ENCODE measurements around the gene TNPO2. TPM values are rescaled to one million over a fixed set of nuclear protein-coding genes. Genes with fewer than 3 reads are reported as not detected.
"Not testable (repeated sequence)": the region's sequence is repeated elsewhere in the genome, so short reads cannot be mapped to it uniquely, and the experiment has no call there.

TNPO2 gene
- total RNA-seq, 1 experiment from 2014 or later: 89.5 TPM

DNA sequence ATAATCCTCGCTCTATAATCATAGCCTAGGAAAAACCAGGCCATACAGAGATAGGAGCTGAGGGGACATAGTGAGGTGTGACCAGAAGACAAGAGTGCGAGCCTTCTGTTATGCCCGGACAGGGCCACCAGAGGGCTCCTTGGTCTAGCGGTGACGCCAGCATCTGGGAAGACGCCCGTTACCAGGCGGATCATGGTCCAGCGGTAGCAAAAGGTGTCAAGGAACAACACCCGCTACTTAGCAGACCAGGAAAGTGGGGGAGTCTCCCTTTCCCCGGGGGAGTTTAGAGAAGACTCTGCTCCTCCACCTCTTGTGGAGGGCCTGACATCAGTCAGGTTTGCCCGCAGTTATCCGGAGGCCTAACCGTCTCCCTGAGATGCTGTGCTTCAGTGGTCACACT lies 11.7 kb downstream of the TNPO2 start:
- H3K36me3 Mint-ChIP-seq (ENCODE audit: insufficient read depth, unreplicated experiment): peaks cover 96% of the 10 kb centered on the region
- DNase-seq (ENCODE audit: unreplicated experiment); H3K9me3 Mint-ChIP-seq (ENCODE audit: unreplicated experiment); H3K4me3 Mint-ChIP-seq (ENCODE audit: unreplicated experiment); H3K27ac Mint-ChIP-seq (ENCODE audit: low read depth, unreplicated experiment); POLR2A ChIA-PET; intact Hi-C loops (cut with micrococcal nuclease); H3K4me1 Mint-ChIP-seq (ENCODE audit: insufficient read depth, unreplicated experiment); BruUV-seq (replicated peaks); H3K27me3 Mint-ChIP-seq (ENCODE audit: insufficient read depth, unreplicated experiment): not testable (repeated sequence)
- TF ChIP-seq, protein P1, sequence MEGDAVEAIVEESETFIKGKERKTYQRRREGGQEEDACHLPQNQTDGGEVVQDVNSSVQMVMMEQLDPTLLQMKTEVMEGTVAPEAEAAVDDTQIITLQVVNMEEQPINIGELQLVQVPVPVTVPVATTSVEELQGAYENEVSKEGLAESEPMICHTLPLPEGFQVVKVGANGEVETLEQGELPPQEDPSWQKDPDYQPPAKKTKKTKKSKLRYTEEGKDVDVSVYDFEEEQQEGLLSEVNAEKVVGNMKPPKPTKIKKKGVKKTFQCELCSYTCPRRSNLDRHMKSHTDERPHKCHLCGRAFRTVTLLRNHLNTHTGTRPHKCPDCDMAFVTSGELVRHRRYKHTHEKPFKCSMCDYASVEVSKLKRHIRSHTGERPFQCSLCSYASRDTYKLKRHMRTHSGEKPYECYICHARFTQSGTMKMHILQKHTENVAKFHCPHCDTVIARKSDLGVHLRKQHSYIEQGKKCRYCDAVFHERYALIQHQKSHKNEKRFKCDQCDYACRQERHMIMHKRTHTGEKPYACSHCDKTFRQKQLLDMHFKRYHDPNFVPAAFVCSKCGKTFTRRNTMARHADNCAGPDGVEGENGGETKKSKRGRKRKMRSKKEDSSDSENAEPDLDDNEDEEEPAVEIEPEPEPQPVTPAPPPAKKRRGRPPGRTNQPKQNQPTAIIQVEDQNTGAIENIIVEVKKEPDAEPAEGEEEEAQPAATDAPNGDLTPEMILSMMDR (IDR thresholded peaks at IDR 0.05; ENCODE audit: unreplicated experiment): peak; percentile 32
- CTCF ChIA-PET: interaction anchor here (0.6 to 2.1 kb wide), 3 partner anchors 22 to 1818 kb away, joined by 3 to 6 read pairs (median 5); partner anchors contain the start of gene TRIR

DNA sequence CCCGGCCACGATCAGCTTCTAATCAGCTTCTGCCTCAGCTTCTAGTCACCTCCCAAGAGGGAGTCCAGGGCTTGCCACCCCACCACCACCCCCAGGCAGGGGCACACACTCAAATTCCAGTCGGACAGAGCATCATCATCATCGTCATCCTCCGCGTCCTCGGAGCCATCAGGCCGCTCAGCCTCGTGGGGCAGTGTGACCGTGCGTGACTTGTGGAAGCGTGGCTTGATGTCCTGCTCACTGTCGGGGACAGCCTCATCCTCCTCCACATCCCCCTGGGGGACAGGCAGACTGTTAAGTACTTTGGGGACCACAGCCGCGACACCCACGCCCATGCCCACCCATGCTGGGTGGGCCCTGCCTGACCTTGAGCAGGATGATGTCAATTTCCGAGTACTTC lies 12.5 kb downstream of the TNPO2 start:
- intact Hi-C loops (cut with micrococcal nuclease): no loop called here
- H3K27me3 Mint-ChIP-seq (ENCODE audit: insufficient read depth, unreplicated experiment): no peaks in the 10 kb centered on the region
- TF ChIP-seq, protein P1 (IDR thresholded peaks at IDR 0.05; ENCODE audit: unreplicated experiment): no peak
- no peak for DNase-seq (ENCODE audit: unreplicated experiment)
- BruUV-seq (replicated peaks): no TSS peak
- H3K4me1 Mint-ChIP-seq (ENCODE audit: insufficient read depth, unreplicated experiment): no peaks in the 10 kb centered on the region
- no peaks in the 10 kb centered on the region for H3K9me3 Mint-ChIP-seq (ENCODE audit: unreplicated experiment)
- H3K36me3 Mint-ChIP-seq (ENCODE audit: insufficient read depth, unreplicated experiment): peaks cover 97% of the 10 kb centered on the region
- ChIA-PET CTCF (interaction anchor here (1.0 to 2.1 kb wide), 6 partner anchors 23 to 140 kb away, joined by 3 to 8 read pairs (median 5); partner anchors contain the start of gene TRIR), POLR2A (no interaction called here)
- no peak overlapping the region for H3K4me3 Mint-ChIP-seq (ENCODE audit: unreplicated experiment)
- no peak overlapping the region for H3K27ac Mint-ChIP-seq (ENCODE audit: low read depth, unreplicated experiment)

DNA sequence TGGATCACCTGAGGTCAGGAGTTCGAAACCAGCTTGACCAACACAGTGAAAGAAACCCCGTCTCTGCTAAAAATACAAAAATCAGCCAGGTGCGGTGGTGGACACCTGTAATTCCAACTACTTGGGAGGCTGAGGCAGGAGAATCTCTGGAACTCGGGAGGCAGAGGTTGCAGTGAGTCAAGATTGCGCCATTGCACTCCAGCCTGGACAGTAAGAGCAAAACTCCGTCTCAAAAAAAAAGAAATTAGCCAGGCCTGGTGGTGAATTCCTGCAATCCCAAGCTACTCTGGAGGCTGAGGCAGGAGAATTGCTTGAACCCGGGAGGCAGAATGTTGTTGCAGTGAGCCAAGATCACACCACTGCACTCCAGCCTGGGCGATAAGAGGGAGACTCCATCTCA lies 15.1 kb downstream of the TNPO2 start:
- intact Hi-C loops (cut with micrococcal nuclease): no loop called here
- ChIA-PET POLR2A (interaction anchor here (0.7 to 3.1 kb wide), 2 partner anchors 12 kb away, joined by 3 to 13 read pairs; partner anchors contain the start of gene FBXW9), CTCF (interaction anchor here (0.6 to 1.3 kb wide), 2 partner anchors 139 to 141 kb away, joined by 3 to 5 read pairs; no protein-coding TSS in a partner anchor)
- Mint-ChIP-seq H3K4me1 (ENCODE audit: insufficient read depth, unreplicated experiment) (no peaks in the 10 kb centered on the region), H3K27ac (ENCODE audit: low read depth, unreplicated experiment) (no peak overlapping the region), H3K4me3 (ENCODE audit: unreplicated experiment) (no peak overlapping the region), H3K27me3 (ENCODE audit: insufficient read depth, unreplicated experiment) (no peaks in the 10 kb centered on the region), H3K36me3 (ENCODE audit: insufficient read depth, unreplicated experiment) (peaks cover 97% of the 10 kb centered on the region), H3K9me3 (ENCODE audit: unreplicated experiment) (no peaks in the 10 kb centered on the region)
- no peak for DNase-seq (ENCODE audit: unreplicated experiment)
- TF ChIP-seq, protein P1 (IDR thresholded peaks at IDR 0.05; ENCODE audit: unreplicated experiment): no peak
- no TSS peak for BruUV-seq (replicated peaks)

DNA sequence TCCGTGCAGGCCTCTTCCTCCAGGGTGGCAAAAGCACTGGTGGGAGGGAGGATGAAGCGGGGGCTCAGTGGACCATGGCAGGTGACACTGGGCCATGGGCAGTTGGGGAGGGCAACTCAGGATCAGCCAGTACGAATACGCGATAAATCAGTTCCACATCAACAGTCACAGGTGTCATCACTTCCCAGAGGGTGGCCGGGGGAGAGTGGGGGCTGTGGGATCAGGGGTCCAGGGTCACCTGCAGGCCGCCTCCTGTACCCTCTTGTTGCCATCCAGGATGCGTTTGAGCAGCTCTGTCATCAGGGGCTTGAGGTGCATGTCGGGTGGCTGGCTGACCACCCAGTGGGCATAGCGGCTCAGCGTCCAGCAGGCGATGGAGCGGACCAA lies 17.4 kb downstream of the TNPO2 start:
- H3K27ac Mint-ChIP-seq (ENCODE audit: low read depth, unreplicated experiment): no peak overlapping the region
- H3K4me3 Mint-ChIP-seq (ENCODE audit: unreplicated experiment): no peak overlapping the region

More for the DNA sequence above, 17.4 kb downstream of the TNPO2 start:
- no peaks in the 10 kb centered on the region for H3K9me3 Mint-ChIP-seq (ENCODE audit: unreplicated experiment)
- DNase-seq (ENCODE audit: unreplicated experiment): no peak
- BruUV-seq (replicated peaks): no TSS peak
- H3K4me1 Mint-ChIP-seq (ENCODE audit: insufficient read depth, unreplicated experiment): no peaks in the 10 kb centered on the region
- peaks cover 96% of the 10 kb centered on the region for H3K36me3 Mint-ChIP-seq (ENCODE audit: insufficient read depth, unreplicated experiment)
- ChIA-PET CTCF (no interaction called here), POLR2A (interaction anchor here (3.1 kb wide), 1 partner anchor 9 kb away, joined by 13 read pairs; the partner anchor contains the start of gene FBXW9)
- TF ChIP-seq, protein P1 (IDR thresholded peaks at IDR 0.05; ENCODE audit: unreplicated experiment): no peak
- intact Hi-C loops (cut with micrococcal nuclease): no loop called here
- H3K27me3 Mint-ChIP-seq (ENCODE audit: insufficient read depth, unreplicated experiment): no peaks in the 10 kb centered on the region

All from MCF 10A (cell line).